T-helper 2 cell treated with Interferon-gamma antibody and Interleukin-4, amounts not matched to agents 5 μg/mL and 100 μg/mL, for 36 hours (primary cell): ENCODE results near the gene SRRD.
A peak's percentile ranks its signal among the peaks of the same experiment; 100 is the strongest.

Experiments
- DNase-seq: peaks from one replicate; pipeline ENCODE4 v3.0.0; 2021; ENCODE audit warnings: low spot score
- H3K27ac Mint-ChIP-seq: one replicate; pipeline ENCODE4 v1.8.0; 2021; ENCODE audit warnings: mild to moderate bottlenecking, mixed read lengths
- H3K27me3 Mint-ChIP-seq: one replicate; pipeline ENCODE4 v1.8.0; 2021; ENCODE audit warnings: low read depth, mixed read lengths
- H3K36me3 Mint-ChIP-seq: one replicate; pipeline ENCODE4 v1.8.0; 2021; ENCODE audit warnings: low read depth, mixed read lengths
- H3K4me1 Mint-ChIP-seq: one replicate; pipeline ENCODE4 v1.8.0; 2021; ENCODE audit warnings: low read depth, mixed read lengths
- H3K4me3 Mint-ChIP-seq: one replicate; pipeline ENCODE4 v1.8.0; 2022; ENCODE audit warnings: mild to moderate bottlenecking, moderate library complexity, mixed read lengths
- H3K9me3 Mint-ChIP-seq: one replicate; pipeline ENCODE4 v1.8.0; 2021; ENCODE audit warnings: mixed read lengths

The SRRD gene

DNA sequence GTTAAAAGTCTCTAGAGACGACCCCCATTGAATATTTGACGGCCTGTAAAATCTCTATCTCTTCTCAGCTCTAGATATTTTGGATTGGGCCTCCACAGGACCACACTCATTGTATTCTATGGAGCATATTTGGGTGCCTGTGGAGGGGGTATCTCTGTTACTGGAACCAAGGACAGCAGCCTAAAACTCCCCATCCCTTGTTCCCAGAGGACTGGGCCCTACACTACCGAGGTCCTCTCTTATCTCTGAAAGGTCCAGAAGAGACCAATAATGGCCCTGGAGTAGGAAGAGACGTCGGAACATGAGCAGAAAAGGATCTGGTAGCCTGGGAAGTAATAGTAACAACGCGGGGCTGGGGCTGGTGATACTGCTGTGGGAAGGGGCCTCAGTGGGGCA lies 636 bp upstream of the SRRD start:
- Mint-ChIP-seq H3K9me3 (no peaks in the 10 kb centered on the region), H3K27me3 (no peaks in the 10 kb centered on the region), H3K4me1 (peaks cover 59% of the 10 kb centered on the region), H3K36me3 (peaks cover 11% of the 10 kb centered on the region), H3K27ac (peak overlapping the region; percentile 93), H3K4me3 (peak overlapping the region; percentile 92)
- DNase-seq: no peak

DNA sequence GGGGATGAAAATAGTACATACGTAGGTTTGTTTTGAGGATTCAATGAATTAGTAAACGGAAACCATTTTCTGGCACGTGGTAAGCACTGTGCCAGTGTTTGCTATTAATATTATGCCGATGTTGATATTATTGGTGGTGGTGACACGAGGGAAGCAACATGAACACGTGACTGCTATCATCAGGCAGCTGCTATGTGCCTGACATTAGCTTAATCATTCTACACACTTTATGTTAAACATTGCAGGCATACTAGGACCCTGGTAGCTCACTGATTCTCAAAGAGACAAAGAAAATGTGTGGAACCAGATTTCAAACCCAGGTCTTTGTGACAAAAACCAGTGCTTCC lies 656 bp downstream of the SRRD start:
- no peak for DNase-seq
- peaks cover 14% of the 10 kb centered on the region for H3K36me3 Mint-ChIP-seq

DNA sequence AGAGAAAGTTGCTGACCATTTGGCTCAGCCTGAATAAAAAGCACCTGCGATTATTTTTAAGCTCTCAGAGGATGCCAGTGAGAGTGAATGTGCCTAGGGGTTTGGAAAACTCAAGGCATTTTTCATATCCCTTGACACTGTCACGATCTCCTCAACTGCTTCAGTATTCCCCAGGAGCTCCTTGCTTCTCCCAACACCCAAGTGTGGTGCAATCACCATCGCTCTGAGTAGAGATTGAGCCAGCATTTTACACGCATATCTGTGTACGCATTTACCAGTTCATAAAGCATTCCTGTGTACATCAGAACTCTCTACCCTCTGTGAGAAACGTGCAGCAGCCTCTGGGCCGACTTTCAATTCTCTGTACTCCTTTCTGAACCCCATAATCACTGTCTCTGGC lies 1.3 kb downstream of the SRRD start:
- no peaks in the 10 kb centered on the region for H3K9me3 Mint-ChIP-seq
- no peaks in the 10 kb centered on the region for H3K27me3 Mint-ChIP-seq
- peak overlapping the region; percentile 54 for H3K4me3 Mint-ChIP-seq
- H3K36me3 Mint-ChIP-seq: peaks cover 12% of the 10 kb centered on the region
- DNase-seq: no peak
- peaks cover 45% of the 10 kb centered on the region for H3K4me1 Mint-ChIP-seq
- H3K27ac Mint-ChIP-seq: peak overlapping the region; percentile 55

More for the DNA sequence above, 656 bp downstream of the SRRD start:
- H3K4me1 Mint-ChIP-seq: peaks cover 52% of the 10 kb centered on the region
- H3K27me3 Mint-ChIP-seq: no peaks in the 10 kb centered on the region
- H3K4me3 Mint-ChIP-seq: peak overlapping the region; percentile 92
- H3K27ac Mint-ChIP-seq: peak overlapping the region; percentile 93
- H3K9me3 Mint-ChIP-seq: no peaks in the 10 kb centered on the region

DNA sequence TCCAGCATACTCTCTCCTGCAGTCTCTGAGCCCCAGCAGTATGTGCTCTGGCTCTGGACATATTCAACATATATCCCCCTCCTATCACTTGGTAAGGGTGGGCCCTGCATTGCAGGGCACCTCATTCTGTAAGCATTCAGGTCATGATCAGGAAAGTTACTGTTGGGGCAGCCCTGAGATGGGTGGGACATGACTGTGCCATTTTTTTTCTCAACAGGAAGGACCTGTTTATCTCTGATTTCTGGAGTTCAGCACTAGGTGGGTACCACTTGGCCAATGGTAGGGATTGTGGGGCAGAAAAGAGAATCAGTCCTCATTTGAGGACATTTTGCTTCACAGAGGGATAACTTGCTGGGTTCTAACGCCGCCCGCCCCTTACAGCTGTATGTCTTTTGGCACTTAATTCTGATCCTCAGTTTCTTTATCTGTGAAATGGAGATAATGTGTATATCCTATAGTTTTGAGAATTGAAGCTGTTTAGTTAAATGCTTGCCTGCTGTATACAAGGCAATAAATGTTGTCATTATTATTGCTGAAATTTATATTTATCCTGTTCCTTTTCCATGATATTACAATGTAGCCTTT lies 2.2 kb downstream of the SRRD start:
- H3K9me3 Mint-ChIP-seq: no peaks in the 10 kb centered on the region
- peaks cover 14% of the 10 kb centered on the region for H3K36me3 Mint-ChIP-seq
- peaks cover 39% of the 10 kb centered on the region for H3K4me1 Mint-ChIP-seq
- no peak for DNase-seq
- H3K27me3 Mint-ChIP-seq: no peaks in the 10 kb centered on the region
- H3K27ac Mint-ChIP-seq: peak overlapping the region; percentile 55
- H3K4me3 Mint-ChIP-seq: peak overlapping the region; percentile 54

DNA sequence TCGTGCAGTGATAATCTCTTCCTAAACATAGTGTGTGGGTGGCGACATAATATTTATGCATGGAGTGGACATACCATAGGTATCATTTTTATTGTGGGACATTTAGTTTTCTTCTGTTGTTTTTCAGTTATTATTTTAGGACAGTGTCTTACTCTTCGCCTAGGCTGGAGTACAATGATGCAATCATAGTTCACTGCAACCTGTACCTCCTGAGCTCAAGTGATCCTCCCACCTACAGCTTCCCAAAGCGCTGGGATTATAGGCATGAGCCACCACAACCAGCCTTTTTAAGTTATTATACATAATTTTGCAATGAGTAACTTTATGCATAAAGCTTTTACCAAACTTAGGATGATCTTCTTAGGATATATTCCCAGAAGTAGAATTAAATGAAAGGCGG lies 2.7 kb downstream of the SRRD start:
- peaks cover 14% of the 10 kb centered on the region for H3K36me3 Mint-ChIP-seq
- DNase-seq: no peak
- no peaks in the 10 kb centered on the region for H3K9me3 Mint-ChIP-seq
- no peak overlapping the region for H3K27ac Mint-ChIP-seq
- H3K4me1 Mint-ChIP-seq: peaks cover 34% of the 10 kb centered on the region
- no peak overlapping the region for H3K4me3 Mint-ChIP-seq
- H3K27me3 Mint-ChIP-seq: no peaks in the 10 kb centered on the region

DNA sequence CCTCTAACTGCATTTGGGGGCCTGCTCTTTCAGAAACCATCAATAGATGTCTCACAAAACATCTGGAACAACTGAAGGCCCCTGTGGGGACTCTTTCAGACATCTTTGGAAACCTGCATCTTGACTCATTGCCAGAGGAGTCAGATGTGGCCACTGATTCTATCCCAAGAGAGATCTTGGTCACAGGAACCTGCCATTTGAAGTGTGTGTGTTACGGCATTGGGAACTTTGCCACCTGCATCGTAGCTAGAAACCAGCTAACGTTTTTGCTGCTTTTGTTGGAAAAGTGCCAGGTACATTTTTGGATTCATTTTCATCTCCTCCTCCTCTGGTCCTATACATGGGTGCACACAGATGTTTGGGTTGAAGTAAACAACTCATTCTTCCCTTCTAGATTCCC lies 4.3 kb downstream of the SRRD start:
- peaks cover 25% of the 10 kb centered on the region for H3K36me3 Mint-ChIP-seq
- no peak for DNase-seq
- no peaks in the 10 kb centered on the region for H3K9me3 Mint-ChIP-seq
- no peak overlapping the region for H3K4me3 Mint-ChIP-seq
- no peak overlapping the region for H3K27ac Mint-ChIP-seq
- peaks cover 20% of the 10 kb centered on the region for H3K4me1 Mint-ChIP-seq
- no peaks in the 10 kb centered on the region for H3K27me3 Mint-ChIP-seq

DNA sequence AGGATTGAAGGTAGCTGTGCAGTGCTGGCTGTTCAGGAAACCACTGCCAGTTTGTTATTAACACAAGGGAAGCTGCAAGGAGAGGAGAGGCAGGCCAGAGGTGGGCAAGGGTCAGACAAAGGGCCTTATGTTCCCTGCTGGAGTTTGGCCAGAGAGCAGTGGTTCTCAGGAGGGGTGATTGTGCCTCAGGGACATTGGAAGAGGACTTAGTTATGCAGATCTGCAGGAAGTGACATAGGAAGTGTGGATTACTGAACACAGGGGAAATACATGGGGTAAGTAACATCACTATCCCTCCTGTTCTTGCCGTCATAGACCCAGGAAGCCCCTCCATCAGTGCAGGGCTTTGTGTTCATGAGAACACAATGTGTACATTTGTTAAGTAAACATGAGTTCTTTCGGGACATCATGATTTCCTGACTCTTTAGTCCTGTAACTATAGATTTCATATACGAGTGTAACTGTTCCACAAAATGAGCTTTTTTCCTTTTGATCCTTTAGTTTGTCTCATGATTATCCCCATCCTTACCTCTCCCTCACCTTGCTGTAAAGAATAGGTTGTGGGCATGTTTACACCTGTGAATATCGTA lies 5.9 kb downstream of the SRRD start:
- no peak overlapping the region for H3K27ac Mint-ChIP-seq
- H3K4me3 Mint-ChIP-seq: no peak overlapping the region

DNA sequence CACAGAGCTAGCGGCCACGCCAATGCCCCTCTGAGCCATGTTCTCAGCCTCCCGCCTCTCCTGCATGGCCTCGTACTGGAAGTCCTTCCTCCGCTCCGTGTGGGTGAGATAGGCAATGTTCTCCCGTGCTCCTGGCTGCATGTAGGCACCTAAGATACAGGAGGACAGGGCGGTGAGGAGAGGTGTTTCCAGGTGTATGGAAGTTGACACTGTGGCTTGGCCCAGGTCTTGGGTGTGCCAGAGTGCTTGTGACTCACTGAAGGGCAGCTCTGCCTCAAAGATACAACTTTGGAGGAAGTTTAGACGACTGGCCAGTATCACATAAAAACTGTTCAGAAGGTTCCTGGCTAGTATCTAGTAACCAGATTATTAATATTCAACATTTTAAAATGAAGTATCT lies 8.5 kb downstream of the SRRD start:
- Mint-ChIP-seq H3K27ac (no peak overlapping the region), H3K9me3 (no peaks in the 10 kb centered on the region), H3K4me3 (no peak overlapping the region), H3K36me3 (peaks cover 53% of the 10 kb centered on the region), H3K27me3 (no peaks in the 10 kb centered on the region), H3K4me1 (peaks cover 7% of the 10 kb centered on the region)
- DNase-seq: no peak

More for the DNA sequence above, 5.9 kb downstream of the SRRD start:
- H3K36me3 Mint-ChIP-seq: peaks cover 37% of the 10 kb centered on the region
- H3K4me1 Mint-ChIP-seq: peaks cover 20% of the 10 kb centered on the region
- no peak for DNase-seq
- no peaks in the 10 kb centered on the region for H3K27me3 Mint-ChIP-seq
- no peaks in the 10 kb centered on the region for H3K9me3 Mint-ChIP-seq

DNA sequence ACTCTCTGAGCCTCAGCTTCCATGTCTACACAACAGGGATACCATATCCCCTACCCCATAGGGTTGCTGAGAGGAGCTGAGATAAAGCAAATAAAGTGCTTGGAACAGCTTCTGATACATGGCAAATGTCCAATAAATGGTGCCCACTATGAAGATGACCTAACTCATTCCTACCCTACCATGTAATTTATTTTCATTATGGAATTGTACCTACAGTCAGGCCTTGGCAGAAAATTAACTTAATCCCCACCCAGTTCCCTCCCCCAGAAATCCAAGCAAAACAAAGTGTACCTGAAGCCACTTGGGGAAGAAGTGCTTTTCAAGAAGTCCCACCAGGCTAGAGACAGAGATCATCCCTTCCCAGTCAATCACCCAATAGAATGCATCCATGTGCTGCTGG lies 10.8 kb downstream of the SRRD start:
- H3K4me3 Mint-ChIP-seq: no peak overlapping the region
- no peak for DNase-seq
- H3K9me3 Mint-ChIP-seq: no peaks in the 10 kb centered on the region
- no peak overlapping the region for H3K27ac Mint-ChIP-seq
- peaks cover 58% of the 10 kb centered on the region for H3K36me3 Mint-ChIP-seq
- H3K4me1 Mint-ChIP-seq: peaks cover 7% of the 10 kb centered on the region
- H3K27me3 Mint-ChIP-seq: no peaks in the 10 kb centered on the region

DNA sequence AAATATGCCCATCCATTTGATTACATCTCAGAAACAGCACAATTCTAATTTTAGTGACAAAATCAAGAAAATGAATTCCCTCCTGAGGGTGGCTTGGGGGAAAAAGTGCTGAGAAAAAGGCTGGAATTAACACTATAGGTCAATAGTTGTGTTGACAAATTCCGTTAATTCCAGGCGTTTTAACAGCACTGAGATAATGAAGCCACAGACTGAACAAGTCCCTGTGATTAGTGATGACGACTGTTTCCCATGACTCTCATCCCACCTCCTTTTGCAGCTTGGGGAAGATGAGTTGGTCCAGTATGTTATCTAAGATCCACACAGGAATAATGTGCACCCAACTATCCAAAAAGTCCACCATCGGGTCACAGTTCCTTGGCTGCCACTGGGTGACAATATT lies 12.8 kb downstream of the SRRD start:
- Mint-ChIP-seq H3K9me3 (no peaks in the 10 kb centered on the region), H3K4me3 (no peak overlapping the region), H3K27me3 (no peaks in the 10 kb centered on the region), H3K36me3 (peaks cover 67% of the 10 kb centered on the region), H3K4me1 (peaks cover 8% of the 10 kb centered on the region), H3K27ac (no peak overlapping the region)
- DNase-seq: no peak

DNA sequence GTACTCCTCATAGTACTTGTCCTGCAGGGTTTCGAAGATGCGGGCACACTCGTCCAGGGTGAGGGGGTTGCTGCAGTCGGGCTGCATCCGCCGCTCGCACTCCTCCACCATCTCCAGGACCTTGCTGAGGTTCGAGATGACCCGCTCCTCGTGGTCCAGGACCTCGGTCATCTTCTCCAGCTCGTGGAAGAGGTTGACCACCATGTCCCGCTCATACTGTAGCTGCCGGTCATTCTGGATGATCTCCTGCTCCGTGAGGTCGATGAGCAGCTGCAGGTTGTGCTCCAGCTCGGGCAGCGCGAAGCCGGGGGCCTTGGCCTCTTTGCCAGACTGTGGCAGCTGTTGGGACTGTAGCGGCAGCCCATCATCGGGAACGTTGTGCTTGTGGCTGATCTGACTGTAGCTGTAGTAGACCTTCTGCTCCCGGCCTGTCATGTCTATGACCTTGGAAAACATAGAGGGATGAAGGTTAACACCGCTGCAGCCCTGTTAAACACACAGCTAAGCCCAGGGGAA lies 15.6 kb downstream of the SRRD start:
- no peak overlapping the region for H3K27ac Mint-ChIP-seq
- peaks cover 71% of the 10 kb centered on the region for H3K36me3 Mint-ChIP-seq
- no peak overlapping the region for H3K4me3 Mint-ChIP-seq
- H3K4me1 Mint-ChIP-seq: peaks cover 20% of the 10 kb centered on the region
- H3K27me3 Mint-ChIP-seq: no peaks in the 10 kb centered on the region
- H3K9me3 Mint-ChIP-seq: no peaks in the 10 kb centered on the region
- DNase-seq: no peak

DNA sequence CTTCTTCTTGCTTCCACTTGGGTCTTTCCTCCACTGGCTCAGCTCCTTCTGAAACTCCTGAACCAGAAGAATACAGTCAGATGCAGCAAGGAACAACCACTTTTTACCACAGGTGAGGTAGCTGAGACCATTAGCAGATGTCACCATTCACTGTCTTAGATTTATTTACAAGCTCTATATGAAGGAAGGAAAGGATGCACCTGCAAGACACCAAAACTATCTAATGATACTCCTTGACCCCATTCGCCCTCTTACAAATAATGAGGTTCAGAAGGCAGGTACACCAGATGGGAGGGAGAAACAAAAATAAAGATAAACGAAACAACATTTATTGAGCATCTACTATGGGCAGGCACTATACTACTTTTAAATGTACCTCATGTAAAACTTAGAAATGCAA lies 18.3 kb downstream of the SRRD start:
- Mint-ChIP-seq H3K4me1 (peaks cover 22% of the 10 kb centered on the region), H3K27ac (no peak overlapping the region), H3K4me3 (no peak overlapping the region)

DNA sequence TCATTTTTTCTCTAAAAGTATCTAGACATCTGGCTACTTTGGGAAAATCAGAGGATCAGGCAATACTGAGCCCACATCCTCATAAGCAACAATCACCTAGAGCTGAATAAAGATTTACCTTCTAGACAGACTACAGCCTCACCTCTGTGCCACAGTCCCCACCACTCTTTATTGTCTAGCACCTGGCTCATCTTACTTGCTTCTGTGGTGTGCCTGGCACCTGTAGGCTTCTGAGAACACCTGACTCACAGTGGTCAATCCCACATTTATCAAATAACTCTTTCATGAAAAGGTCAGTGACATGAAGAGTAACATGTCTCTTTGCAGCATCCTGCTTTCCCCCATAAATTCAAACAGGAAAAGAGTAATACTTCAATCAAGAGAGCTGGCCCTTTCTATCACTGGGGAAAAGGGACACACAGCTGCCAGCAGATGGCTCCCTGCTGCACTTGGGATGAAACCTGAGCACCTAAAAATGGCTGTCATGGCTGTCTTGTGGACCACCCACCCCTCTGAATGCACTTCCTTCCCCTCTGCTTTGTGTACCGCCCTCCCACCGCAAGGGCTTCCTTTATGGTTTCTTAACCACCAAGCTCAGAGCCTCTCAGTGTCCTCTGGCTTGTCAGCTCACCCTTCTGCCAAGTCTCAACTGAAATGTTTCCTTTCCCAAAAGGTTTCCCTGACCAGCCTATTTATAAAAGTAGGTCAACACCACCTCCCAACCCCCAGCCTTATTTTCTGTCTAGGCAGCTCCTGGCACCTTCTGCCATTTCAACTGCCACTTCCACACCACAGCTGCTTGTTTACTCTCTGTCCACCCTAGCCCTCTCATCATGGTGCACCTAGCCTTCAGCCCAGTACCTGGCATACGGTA lies 19.2 kb downstream of the SRRD start:
- H3K27me3 Mint-ChIP-seq: no peaks in the 10 kb centered on the region
- no peaks in the 10 kb centered on the region for H3K9me3 Mint-ChIP-seq
- H3K4me3 Mint-ChIP-seq: peak overlapping the region; percentile 63
- peak; percentile 42 for DNase-seq
- peaks cover 67% of the 10 kb centered on the region for H3K36me3 Mint-ChIP-seq
- peak overlapping the region; percentile 80 for H3K27ac Mint-ChIP-seq
- peaks cover 22% of the 10 kb centered on the region for H3K4me1 Mint-ChIP-seq

More for the DNA sequence above, 18.3 kb downstream of the SRRD start:
- Mint-ChIP-seq H3K36me3 (peaks cover 73% of the 10 kb centered on the region), H3K27me3 (no peaks in the 10 kb centered on the region), H3K9me3 (no peaks in the 10 kb centered on the region)
- DNase-seq: no peak

DNA sequence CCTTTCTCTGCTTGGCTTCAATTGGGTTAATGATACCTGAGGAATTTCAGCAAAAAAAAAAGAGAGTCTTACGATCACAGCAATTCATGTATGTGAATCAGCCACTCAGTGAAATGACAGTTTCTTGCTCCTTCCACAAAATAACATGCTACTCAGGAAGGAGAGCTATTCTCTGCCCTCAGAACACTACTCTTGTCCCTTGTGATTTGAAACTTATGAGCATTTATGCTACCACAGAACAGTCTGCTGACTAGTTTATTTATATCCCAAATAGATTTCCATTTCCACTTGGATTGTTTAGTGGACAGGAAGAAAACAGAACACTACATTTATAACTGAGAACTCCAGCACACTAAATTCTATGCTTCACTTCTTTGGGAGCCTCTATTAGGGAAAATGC lies 20.1 kb downstream of the SRRD start:
- peaks cover 22% of the 10 kb centered on the region for H3K4me1 Mint-ChIP-seq
- no peak for DNase-seq
- no peaks in the 10 kb centered on the region for H3K9me3 Mint-ChIP-seq
- no peaks in the 10 kb centered on the region for H3K27me3 Mint-ChIP-seq
- H3K36me3 Mint-ChIP-seq: peaks cover 66% of the 10 kb centered on the region
- H3K4me3 Mint-ChIP-seq: peak overlapping the region; percentile 63
- H3K27ac Mint-ChIP-seq: peak overlapping the region; percentile 80
